MV-4-11 (cell line): ENCODE measurements around the gene HIVEP2.
A peak's percentile ranks its signal among the peaks of the same experiment; 100 is the strongest.

ENCODE experiments used
- DNase-seq: peaks from one replicate; lab custom pipeline; 2025; lab: John Stamatoyannopoulos, UW

Gene HIVEP2

GRCh38 chr6:142706210-142706609, 238.8 kb downstream of the HIVEP2 start:
- DNase-seq = peak; percentile 49

- DNase-seq = peak; percentile 66
Observed at GRCh38 chr6:142705054-142705453, 239.9 kb downstream of the HIVEP2 start.

GRCh38 chr6:142702501-142703460, 242.2 kb downstream of the HIVEP2 start:
- DNase-seq = peak; percentile 96
